HG02852 (cell line): ENCODE data around the gene NRP1.
"Not testable (repeated sequence)": the region's sequence is repeated elsewhere in the genome, so short reads cannot be mapped to it uniquely, and the experiment has no call there.

Source experiments
- ATAC-seq: cut with Tn5 transposase; IDR thresholded peaks from one replicate; pipeline ENCODE4 v1.9.1; 2021; ENCODE audit warnings: mild to moderate bottlenecking, moderate library complexity; ENCODE audit not compliant: unreplicated experiment

NRP1 gene

GRCh38 chr10:33334153-33334804 is at the start of gene NRP1:
NRP1 (minus strand) TSS chr10:33334667; CDS start chr10:33334382, 285 bp downstream.
- ATAC-seq, result no peak

- not testable (repeated sequence) for ATAC-seq
Observed at GRCh38 chr10:33384201-33384600, 49.7 kb upstream of the NRP1 start.

DNA sequence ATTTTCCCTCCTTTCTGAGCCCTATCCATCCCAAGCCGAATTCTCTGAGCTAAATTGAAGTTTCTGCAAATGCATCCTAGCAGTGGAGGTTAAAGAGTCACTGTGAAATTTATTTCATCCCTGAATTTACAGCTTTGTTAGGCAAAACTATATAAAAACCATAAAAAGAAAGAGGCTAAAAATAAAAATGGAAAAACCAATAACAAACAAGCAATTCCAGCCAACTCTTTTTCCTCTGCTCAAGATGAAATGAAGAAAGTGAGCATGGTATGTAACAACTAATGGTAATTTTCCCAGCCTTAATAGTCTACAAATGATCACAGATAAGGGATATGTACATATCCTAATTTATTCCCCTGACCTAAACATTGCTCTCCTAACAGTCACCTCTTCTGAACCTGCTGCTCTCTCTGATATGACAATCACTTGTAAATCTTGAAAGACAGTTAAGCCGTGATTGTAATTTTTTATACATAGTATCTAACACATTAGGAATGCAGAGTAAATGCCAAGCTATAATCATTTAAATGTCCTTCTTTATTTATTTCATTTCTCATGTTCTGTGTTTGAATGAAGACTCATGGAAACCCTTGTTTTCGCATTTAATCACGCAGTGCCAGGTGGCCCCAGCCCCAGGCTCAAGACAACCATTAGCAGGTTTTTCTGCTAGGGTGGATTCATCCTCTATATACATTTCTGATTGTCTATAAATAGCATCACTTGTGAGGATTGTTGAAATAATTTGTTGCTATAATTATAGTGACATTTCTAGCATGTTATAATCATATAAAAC is 48.6 kb upstream of the NRP1 start:
- no peak for ATAC-seq

DNA sequence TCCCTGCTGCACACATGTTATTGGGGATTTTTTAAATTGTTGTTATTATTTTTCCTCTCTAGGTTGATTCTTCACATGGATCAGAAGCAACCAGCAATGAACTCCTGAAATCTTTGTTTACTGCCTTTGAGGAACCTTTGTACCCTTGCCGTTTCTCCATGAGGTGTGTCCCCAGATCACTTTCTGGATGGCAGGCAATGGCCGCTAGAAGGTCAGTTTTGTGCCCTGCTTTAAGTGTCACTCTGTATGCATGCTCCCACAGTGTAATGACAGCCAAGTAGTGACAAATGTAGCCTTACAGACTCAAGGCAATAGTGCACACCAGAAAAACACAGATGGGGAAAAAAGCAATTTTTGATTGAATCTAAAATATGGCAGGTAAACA is 47.7 kb upstream of the NRP1 start:
- no peak for ATAC-seq

DNA sequence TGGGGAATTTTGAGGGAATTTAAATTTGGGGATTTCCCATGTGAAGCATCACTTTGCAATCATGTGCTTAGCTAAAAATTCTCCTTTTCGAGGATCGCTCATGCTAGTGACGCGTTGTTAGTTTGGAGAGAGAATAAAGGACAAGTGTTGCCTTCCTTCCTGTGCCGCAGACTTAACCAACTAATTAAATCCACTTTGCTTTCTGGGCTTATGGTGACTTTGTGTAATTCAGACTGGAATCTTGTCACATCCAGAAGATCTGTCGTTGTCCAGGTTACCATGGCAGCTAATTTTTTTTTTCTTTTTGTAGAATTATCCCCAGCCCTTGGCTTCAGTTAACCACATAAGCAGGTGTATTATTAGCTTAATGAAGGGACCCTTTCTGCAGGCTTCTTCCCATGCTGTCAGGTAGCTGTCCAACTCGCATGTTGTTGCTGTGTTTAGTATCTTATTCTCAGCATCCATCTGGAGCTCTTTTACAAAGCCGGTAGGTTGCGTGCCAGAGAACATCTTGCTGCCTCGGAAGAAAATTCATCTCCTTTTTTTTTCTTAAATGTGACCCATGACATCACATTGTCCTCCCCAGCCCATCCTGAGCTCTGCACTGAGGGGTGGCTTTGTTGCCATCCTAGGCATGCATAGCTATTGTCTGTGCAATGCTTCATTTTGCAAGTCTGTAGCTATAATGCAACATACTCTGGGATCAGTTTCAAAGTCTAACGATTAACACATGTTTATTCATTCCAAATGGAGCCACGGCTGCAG is 47.2 kb upstream of the NRP1 start:
- no peak for ATAC-seq

GRCh38 chr10:33377658-33378025 is 43.2 kb upstream of the NRP1 start:
- no peak for ATAC-seq

GRCh38 chr10:33376976-33377657 is 42.6 kb upstream of the NRP1 start:
- ATAC-seq, result no peak

DNA sequence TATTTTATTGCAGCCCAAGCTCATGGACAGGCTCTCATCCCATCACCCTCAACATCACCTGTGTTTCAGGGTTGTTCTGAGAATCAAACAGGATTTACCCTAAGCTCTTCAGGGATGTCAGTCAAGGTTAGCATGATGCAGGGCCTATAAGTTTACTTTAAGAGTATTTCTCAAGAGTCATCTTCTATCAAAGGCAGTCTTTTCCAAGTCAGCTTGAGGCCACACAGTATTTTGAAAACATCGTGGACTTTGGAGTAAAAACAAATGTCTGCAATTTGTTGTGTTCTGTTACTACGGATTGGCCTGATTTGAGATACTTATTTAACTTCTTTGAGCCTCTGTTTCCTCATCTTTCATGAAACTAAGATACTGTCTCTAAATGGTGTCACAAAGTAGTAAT is 42.0 kb upstream of the NRP1 start:
- no peak for ATAC-seq

GRCh38 chr10:33373263-33373662 is 38.8 kb upstream of the NRP1 start:
- ATAC-seq, result no peak

- no peak for ATAC-seq
Observed at GRCh38 chr10:33371234-33371633, 36.8 kb upstream of the NRP1 start.

DNA sequence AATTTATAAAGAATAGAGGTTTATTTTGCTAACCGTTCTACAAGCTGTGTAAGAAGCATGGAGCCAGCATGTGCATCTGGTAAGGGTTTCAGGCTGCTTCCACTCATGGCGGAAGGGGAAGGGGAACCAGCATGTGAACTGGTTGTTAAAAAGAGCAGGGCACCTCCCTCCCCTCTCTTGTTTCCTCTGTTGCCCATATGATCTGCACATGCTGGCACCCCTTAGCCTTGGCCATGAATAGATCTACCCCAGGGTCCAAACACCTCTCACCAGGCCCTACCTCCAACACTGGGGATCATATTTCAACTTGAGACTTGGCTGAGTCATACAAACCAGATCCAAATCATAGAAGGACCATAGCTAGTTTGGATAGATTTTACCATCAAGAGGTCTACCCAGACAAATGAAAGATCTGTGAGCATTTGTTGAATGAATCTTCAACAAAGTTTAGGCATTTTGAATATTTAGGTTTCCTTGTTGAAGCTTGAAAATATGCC is 36.0 kb upstream of the NRP1 start:
- ATAC-seq, result no peak

DNA sequence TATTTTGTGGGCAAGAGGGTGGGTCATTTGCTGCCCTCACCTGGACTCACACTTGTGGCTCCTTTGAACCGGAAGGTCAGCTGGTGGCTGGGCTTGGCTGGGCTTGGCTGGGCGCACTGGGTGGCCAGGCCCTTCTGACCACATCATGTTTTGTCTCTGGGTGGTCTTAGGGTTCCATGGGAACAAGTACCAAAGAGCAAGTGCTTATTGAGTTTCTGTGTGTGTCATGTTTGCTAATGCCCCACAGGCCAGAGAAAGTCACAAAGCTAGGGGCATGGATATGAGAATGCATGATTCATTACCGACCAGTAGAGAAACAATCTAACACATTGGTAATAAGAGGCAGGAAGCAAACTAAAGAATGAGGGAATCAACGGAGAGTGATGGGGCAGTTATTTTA is 33.6 kb upstream of the NRP1 start:
- ATAC-seq, result no peak

GRCh38 chr10:33365871-33366411 is 31.5 kb upstream of the NRP1 start:
- ATAC-seq, result no peak

- ATAC-seq, result no peak
Observed at GRCh38 chr10:33365301-33365700, 30.8 kb upstream of the NRP1 start.

DNA sequence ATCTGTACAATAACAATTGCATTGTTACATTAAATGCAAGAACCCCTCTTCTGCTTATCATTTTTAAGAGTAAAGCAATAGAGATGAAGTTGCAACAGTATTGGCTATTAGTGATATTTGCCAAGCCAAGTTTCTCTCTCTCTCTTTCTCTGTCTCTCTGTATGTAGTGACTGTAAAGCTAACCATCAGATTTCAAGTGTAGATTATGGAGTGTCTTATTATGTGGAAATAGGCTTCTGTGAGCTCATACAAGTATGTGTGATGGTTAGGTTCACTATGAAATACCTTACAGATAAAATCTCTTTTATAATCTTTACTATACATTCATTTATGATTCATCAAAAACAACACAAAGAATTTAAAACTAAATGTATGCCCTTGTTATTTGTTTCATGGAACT is 28.6 kb upstream of the NRP1 start:
- no peak for ATAC-seq

GRCh38 chr10:33358016-33358415 is 23.5 kb upstream of the NRP1 start:
- no peak for ATAC-seq

DNA sequence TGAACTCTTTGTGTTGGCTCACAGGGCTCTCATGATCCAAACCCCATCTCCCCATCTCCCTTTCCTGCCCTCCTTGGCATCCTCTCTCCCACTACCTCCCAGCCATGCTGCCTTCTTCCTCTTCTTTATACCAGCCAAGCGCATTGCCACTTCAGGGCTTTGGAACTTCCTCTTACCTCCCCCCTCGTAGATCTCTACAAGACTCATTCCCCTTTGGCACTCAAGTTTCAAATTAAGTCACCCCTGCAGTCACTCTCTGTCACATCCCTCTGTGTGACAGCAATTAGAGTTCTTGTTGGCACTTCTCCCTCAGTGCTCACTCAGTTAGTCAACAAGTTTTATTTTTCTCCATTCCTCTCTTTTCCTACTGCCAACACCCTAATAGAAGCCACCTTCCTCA is 20.8 kb upstream of the NRP1 start:
- no peak for ATAC-seq

GRCh38 chr10:33353853-33354252 is 19.4 kb upstream of the NRP1 start:
- no peak for ATAC-seq

DNA sequence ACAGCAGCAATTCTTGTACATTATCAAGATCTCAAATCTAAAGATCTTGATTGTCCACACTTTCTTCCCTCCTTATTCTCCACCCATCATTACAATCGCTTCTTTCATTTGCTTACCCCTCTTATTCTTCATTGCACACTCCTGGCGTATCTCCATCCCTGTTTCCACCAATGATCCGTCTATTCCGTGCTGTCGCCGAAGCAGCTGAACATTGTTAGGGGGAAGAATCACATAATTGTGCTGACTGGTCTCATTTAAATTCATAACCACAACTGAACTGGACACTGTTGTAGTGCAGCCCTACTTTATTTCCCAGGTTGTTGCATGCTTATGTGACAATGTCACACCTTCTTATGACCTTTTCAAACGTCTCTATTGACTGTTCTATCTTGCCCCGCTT is 18.9 kb upstream of the NRP1 start:
- no peak for ATAC-seq

GRCh38 chr10:33352615-33353014 is 18.1 kb upstream of the NRP1 start:
- ATAC-seq, result no peak

GRCh38 chr10:33352175-33352574 is 17.7 kb upstream of the NRP1 start:
- no peak for ATAC-seq
